ENCODE measurements around the gene IL1RN.
A peak's percentile ranks its signal among the peaks of the same experiment; 100 is the strongest.

The IL1RN gene

GRCh38 chr2:113126845-113127645 lies at the start of gene IL1RN:
Gene IL1RN, plus strand, starts transcription at chr2:113127598. Its CDS starts 27 bp downstream, at chr2:113127625.
- DNase-seq (ENCODE audit: low read depth): no peak
- no peak within 1 kb of the TSS for H3K4me3 ChIP-seq (ENCODE audit: low read depth, low read length)
- TF ChIP-seq CTCF (IDR thresholded peaks at IDR 0.05; ENCODE audit: control insufficient read depth, extremely low read depth, insufficient read depth): no peak

DNA sequence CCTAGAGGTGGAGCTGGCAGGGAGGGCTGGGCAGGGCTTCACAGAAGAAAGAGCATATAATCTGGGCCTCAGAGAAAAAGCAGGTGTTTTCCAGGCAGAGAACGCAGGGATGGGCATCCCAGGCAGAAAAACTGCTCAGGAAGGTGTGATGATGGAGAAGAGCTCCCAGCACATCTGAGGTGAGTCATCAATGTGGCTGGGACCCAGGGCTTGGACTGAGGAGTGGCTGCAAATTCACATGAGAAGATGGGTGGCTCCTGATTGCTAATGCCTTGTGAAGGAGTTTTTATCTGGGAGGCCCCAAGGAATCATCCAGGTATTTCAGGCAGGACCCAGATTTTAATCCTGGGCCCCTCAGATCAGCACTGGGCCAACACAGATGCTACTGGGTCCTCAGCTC lies 49.5 kb upstream of the IL1RN start:
- DNase-seq (ENCODE audit: low read depth): no peak
- no peak overlapping the region for H3K4me3 ChIP-seq (ENCODE audit: low read depth, low read length)
- TF ChIP-seq CTCF (IDR thresholded peaks at IDR 0.05; ENCODE audit: control insufficient read depth, extremely low read depth, insufficient read depth): no peak

DNA sequence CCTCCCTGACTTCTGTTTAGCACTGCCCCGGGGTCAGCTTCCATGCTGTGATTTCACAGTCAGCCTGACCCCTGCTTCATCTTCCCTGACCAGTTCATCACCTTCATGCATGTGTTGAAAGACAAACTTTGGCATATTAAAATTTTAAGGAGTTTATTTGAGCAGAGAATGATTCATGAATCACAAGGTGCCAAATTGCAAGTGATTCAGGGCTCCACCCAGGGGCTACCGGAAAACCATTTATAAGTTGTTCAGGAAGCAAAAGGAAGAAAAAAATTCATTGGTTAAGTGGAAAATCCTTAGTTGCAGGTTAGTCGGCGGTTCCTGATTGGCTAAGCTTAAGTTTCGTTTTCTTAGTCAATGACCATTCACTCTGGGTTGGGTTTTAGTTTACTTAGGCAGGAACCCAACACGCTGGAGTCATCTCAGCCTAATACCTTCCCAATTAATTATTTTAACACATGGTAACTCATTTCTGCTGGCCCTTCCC lies 49.0 kb upstream of the IL1RN start:
- no peak overlapping the region for H3K4me3 ChIP-seq (ENCODE audit: low read depth, low read length)
- DNase-seq (ENCODE audit: low read depth): peak; percentile 92
- TF ChIP-seq CTCF (IDR thresholded peaks at IDR 0.05; ENCODE audit: control insufficient read depth, extremely low read depth, insufficient read depth): no peak

GRCh38 chr2:113079131-113079530 lies 48.3 kb upstream of the IL1RN start:
- no peak for TF ChIP-seq CTCF (IDR thresholded peaks at IDR 0.05; ENCODE audit: control insufficient read depth, extremely low read depth, insufficient read depth)
- no peak overlapping the region for H3K4me3 ChIP-seq (ENCODE audit: low read depth, low read length)
- peak; percentile 67 for DNase-seq (ENCODE audit: low read depth)

DNA sequence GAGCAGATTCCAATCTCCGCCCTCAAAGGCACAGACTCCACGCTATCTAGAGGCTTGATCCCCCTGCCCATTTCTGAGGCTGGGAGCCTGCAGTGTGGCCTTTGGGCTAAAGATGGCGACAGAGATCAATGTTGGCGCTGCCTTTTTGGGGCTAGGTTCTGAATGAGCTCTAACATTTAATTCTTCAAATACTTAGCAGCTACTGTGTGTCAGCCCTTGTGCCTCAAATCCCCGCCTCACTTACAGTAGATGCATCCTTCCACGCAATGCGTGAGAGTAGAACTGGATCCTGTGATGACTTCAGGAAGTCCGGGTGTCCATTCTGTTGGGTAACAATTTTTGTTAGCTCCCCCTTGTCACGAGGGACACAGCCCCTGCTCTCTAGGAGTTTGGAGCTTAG lies 47.3 kb upstream of the IL1RN start:
- no peak for DNase-seq (ENCODE audit: low read depth)
- TF ChIP-seq CTCF (IDR thresholded peaks at IDR 0.05; ENCODE audit: control insufficient read depth, extremely low read depth, insufficient read depth): peak; percentile 73
- no peak overlapping the region for H3K4me3 ChIP-seq (ENCODE audit: low read depth, low read length)

DNA sequence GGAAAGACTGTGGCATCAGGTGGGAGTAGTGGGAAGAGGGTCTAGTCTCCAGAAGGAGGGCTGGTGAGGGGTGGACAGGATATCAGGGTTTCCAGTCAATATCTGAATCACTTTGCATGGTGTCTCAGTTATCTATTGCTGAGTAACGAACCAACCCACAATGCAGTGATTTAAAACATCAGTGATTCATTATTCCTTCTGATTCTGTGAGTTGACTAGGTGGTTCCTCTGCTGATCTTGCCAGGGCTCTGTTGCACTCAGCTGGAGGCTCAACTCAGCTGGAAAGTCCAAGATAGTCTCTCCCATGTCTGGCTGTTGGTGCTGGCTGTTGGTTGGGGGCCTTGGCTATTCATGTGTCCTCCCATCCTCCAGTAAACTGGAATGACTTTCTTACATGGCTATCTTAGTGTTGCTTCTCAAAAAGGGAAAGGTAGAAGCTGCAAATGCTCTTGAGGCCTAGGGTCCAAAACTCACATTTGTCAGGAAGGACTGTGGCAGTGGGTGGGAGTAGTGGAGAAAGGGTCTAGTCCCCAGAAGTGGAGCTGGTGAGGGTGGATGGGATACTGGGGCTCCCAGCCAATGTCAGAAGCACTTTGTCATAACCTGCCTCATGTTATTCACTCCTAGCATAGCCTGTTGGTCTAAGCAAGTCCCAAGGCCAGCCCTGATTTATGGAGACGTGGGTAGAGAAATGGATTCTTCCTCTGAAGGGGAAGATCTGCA lies 45.7 kb upstream of the IL1RN start:
- no peak for DNase-seq (ENCODE audit: low read depth)
- TF ChIP-seq CTCF (IDR thresholded peaks at IDR 0.05; ENCODE audit: control insufficient read depth, extremely low read depth, insufficient read depth): no peak
- H3K4me3 ChIP-seq (ENCODE audit: low read depth, low read length): no peak overlapping the region
